PC-3 (cell line): Measurements from ENCODE around the gene KRTAP5-4.

Source experiments
- CTCF ChIP-seq: fragments of 300-600 bp; sonication (generic); conservative IDR thresholded peaks from 2 replicates; pipeline ENCODE4 v1.5.1; 2017; ENCODE audit warnings: antibody characterized with exemption, low read depth, mild to moderate bottlenecking, low read length
- EZH2 ChIP-seq: fragments of 300-600 bp; sonication (generic); IDR thresholded peaks from one replicate; pipeline ENCODE4 v1.6.1; 2017; ENCODE audit warnings: antibody characterized with exemption, mild to moderate bottlenecking, low read length; ENCODE audit not compliant: unreplicated experiment
- EZH2phosphoT487 ChIP-seq: fragments of 300-600 bp; sonication (generic); IDR thresholded peaks from 2 replicates; pipeline ENCODE4 v1.6.1; 2018; ENCODE audit warnings: mild to moderate bottlenecking, antibody characterized with exemption, low read length, borderline replicate concordance

- TF ChIP-seq CTCF: no peak
- TF ChIP-seq EZH2phosphoT487: no peak
- no peak for TF ChIP-seq EZH2
Measured at GRCh38 chr11:1632053-1632714, 10.2 kb upstream of the KRTAP5-4 start.
